Measurements from ENCODE around the gene PACRG.

The PACRG gene

DNA sequence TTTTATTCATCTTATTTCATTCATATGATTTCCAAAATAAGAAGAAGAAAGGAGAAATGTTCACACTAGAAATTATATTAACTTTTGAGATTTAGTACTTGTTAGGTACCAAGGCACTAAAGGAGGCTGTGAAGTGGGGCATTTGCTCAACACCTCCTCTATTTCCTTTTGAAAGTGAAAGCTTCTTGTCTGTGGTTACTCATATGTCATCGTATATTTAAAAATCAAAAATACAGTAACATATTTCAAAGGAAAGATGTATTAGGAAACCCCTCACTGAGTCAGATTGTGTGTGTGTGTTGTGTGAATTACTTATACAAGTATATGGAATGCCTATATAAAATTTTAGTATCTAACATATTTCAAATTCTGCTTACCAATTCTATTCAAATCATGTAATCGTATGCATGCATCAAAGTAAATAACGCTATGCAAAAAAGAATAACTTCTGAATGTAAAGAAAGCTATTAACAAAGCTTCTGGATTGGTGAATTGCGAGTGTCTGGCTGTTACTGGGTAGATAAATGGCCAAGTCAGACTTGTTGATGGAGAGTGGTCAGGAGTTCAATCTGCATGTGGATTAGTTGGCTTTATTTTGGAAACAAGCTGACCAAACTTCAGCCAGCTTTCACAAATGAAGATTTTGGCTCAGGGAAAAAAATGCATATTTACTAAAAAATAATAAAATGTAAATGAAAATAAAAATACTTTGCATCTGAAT, 70.9 kb downstream of the PACRG start:
- DNase-seq = no peak

DNA sequence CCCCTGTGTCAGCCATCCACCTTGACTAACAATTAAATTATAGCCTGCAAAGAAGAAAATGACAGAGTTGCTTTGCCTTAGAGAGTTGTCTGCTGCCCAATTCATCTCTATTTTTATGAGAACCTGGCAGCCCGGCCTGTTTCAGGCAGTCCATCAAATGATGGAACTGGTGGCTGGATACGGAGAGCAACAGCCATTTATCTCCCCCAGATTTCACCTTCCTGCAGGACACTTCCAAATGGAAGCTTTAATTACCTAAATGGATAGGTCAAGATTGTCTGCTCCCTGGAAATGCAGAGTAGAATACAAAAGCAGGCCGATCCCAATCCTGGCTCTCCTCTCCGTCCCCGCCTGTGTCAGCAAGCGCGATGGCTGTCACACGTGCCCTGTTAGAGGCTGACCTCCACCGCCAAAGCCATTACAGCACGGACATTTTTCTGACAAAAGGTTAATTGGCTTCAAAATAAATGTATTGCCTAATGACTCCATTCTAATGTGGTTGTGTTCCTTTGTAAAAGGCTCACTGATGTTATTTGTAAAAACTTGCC, 86.7 kb downstream of the PACRG start:
- DNase-seq = no peak

DNA sequence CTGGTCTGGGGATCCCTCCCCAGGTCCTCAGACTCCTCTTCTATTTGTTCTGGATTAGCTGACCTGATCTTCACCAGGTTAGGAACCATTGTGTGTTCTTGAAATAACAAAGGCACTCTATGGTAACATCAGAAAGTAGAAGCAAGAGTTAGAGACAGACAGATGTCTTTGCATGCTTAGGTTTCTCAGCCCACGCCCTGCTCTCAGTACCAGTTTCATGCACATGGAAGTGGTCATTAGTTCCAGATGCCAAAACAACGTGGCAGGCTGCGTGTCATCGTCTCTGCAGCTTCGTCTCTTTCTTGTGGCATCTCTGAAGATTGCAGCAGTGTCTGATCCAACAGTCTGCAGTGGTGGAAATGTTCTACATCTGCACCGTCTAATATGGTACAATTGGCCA, 89.4 kb downstream of the PACRG start:
- DNase-seq = no peak

DNA sequence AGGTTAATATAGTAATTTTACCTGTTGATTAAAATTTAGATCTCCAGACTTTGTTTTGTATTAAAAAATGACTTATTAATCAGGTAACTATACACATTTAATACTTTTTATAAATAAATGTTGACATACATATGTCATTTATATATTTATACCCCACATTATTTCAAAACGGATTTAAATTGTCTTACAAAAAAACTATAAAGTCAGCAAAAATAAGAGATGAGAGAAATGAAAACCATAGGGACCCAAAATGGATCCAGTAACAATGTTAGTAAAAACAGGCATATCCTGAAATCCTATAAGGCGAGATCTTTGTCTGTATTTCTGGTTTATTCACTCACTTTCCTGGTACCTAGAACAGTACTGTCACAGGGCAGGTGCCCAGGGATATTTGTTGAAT, 91.5 kb downstream of the PACRG start:
- no peak for DNase-seq

DNA sequence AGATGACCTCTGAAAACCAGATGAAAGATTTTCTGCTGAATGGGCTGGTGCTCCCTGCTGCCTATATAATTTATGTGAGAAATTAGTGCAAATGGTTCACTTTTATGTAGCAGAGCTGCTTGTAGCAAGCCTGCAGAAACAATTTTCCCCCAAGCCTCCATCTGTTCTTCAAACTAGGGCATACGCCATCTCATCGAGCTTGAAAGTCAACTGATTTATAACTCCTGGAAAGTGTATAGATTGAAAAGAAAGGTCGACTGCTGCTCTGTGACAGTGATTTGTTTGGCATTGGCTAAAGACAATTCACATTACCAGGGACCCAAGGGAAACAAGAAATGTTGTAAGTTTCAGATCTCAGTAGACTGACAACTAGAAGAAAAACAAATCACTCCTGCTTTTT, 93.3 kb downstream of the PACRG start:
- no peak for DNase-seq

DNA sequence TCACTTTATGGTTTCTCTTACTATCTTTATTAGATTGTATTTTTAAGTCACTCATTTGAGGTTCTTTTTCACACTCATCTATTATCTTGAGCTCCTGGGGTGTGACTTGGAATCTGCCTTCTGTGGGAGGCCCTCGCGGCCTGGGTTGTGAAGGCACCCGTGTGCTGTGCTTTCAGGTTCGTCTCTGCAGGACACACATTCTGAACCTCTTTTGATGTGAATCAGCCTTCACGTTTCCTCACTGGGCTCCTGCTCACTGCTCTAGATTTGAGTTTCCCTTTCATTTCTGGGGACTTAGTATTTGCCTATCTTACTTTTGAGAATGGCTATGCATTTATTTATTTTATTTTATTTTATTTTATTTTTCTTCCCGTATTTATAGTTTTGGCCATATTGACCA, 97.8 kb downstream of the PACRG start:
- no peak for DNase-seq

DNA sequence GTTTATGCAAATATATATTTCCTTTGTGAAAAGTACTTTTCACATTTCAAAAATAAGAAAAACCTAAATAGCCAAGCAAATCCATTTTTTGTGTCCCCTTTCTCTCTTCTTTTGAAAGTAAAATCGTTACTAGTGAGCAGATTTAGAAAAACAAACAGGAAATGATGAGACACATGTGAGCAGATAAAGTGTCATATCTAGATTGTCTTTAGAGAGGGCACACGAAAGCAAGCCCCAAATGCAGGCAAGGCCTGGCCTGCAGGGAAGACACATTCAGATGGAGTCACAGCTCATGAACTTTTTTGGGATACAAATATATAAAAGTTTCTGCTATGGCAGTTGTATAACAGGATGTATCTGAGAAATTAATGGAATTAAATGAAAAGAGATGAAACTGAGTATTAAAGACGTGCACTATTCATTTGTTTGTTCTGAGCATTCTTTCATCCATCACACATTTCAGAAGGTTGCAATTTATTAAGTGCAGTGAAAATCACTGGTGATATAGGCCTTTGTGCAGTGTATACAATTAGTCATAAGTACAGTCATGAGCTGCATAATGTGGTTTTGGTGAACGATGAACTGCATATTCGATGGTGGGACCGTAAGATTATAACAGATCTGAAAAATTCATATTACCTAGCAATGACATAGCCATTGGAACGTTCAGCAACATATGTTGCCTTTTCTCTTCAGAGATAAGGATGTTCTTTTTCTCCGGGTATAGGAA, 101.4 kb downstream of the PACRG start:
- DNase-seq = no peak

DNA sequence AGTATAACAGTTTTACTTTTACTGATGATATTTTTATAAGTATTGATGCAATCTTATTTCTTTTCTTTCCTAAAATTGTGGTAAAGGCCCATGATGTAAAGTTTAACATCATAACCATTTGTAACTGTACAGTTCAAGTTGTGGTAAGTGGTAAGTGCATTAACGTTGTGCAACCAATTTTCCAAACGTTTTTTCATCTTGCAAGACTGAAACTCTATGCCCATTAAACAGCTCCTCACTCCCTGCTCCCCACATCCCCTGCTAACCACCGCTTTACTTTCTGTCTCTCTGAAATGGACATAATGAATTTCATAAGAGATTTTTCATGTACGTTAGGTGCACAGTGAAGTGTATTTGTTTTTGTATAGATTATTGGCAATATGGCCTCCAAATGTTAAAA, 106.0 kb downstream of the PACRG start:
- no peak for DNase-seq

DNA sequence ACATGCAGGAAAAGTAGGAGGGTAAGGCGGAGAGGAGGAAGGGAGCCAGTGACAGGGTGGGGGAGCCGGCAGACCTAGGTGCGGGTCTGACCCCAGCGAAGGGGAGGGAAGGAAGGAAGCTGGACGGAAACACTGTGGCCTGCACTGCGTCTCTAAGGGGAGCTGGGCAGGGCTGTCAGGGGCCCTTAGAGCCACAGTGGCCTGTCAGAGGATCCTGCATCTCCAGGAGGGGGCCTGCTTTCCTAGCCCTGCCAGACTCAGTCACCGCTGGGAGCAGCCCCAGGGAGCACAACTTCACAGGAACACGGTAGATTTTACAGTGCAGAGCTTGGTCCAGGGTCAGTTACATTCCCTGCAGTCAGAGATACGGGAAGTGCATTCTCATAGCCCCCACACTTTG, 118.2 kb downstream of the PACRG start:
- no peak for DNase-seq

DNA sequence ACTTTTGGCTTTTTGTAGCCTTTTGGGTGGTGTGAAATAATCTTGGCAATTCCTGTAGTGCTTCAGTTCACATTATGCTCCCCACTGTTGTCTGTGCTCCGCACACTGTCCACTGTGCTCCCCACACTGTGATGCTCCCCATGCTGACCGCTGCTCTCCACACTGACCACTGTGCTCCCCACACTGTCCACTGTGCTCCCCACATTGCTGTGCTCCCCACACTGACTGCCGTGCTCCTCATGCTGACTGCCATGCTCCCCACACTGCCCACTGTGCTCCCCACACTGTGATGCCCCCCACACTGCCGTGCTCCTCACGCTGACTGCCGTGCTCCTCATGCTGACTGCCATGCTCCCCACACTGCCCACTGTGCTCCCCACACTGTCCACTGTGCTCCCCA, 118.9 kb downstream of the PACRG start:
- no peak for DNase-seq

DNA sequence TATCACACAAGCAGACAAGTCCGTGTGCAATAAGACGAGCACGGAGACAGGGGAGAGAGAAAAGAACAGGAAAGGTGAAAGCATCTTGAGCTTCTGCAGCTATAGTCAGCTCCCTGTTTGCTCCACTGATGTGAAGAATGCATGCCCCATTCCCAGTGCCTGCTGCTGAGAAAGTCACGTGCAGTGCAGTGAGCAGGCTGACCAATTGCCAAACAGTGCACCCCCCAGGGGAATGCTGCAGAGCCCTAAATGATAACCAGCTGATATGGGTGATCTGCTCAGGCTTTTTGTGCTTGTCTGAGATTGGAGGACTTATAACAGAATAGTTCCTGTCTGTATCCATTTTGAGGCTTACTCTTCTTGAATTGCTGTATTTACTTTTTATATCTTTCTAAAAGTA, 121.5 kb downstream of the PACRG start:
- DNase-seq = no peak

DNA sequence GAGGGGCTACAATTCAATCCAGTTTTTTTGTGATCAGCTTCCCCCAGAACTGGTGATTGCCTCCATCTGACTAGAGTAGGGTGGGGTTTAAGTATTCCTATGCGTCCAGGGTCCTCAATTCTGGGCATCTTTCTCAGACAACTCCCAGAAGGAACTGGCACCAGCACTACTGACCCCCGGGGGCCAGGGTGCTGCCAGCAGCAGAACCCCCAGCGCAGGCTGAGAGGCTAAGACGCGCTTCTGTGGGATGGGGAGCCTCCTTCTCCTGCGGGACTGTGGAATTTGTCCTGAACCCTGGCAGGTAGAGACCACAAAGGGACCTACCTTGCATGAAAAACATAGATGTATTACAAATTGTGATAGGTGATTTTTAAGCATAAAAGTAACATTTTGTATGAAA, 124.4 kb downstream of the PACRG start:
- no peak for DNase-seq

DNA sequence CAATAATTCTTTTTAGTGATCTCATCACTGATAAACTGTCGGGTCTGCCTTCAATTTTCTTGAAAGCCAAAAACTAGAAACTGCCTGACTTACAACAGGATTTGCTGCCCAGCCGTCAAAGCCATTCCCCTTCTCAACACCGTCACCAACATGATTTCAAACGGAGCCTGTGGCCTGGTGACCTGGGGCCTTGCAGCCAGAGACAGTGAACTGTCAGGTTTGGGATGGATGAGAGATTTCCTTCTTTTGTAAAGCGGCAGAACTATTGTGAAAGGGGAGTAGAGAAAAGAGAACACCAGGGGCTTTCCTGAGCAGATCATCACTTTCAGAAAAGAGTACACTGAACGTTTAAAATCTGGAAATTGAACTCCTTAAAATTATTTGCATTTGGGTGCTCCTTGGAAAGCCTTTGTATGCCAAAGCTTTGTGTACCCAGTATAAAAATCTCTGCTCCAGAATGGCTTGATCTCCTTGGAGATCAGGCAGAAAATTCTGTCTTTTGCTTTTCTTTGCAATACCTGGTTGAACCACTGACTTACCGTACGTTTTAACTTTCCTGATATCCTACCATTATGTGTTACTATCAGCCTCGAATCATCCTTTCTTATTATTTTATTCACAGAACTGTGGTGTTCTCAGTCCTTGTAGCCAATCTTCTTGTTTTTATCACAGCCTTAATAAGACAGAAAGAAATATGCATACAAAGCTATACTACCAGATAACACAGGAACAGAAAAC, 125.2 kb downstream of the PACRG start:
- DNase-seq = no peak

DNA sequence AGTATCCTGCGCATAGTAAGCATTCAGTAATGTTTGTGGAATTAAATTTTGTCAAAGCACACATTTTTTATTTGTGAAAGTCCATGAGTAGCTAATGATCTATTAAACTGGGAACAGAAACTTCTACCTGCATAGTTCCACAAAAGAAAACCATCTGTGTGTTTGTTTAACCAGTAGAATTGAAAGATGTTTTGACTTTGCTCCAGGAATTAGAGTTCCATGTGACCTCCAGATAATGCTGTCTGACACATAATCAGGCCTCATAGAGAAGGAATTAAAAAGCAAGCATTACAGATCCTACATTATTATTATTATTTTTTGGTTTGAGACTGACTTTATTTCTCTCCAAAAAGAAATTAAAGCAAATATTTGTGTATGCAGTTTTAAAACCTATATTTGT, 126.5 kb downstream of the PACRG start:
- no peak for DNase-seq

DNA sequence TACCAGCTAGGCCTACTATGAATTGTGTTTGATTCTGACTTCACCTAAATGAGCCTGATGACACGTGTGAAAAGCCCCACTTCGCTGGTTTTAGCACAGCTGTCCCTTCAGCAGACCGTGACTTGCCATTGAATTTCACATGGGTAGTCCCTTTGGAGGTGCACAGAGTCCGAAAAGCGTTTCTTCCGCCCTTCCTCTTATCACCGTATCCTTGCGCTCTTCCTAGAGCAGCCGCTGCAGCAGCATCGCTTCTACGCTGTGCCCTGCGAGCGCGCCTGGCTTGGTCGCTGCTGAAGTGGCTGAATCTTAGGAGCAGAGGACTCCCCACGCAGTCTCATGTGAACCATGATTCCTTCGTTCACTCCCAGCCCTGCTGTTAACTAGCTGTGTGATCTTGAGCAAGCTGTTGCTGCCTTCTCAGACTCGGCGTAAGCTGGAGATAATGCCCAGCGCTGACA, 127.0 kb downstream of the PACRG start:
- no peak for DNase-seq

DNA sequence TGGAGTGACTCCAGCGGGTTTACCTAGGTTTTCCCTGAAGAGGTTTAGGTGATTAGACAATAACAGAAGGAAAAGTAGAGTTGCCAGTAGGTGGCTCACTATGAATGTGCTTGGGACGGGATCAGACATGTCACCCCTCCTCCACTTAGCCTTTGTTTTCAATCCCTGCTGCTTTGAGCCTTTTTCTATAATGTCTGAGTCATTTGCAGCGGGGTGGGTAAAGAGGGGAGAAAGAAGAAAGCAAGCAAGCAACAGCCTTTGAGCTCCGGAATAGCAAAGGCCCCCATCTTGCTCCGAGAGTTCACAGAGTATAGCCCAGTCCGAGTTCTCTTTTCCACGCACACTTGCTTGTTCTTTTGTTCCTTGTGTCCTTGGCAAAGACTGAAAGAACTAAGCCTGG, 129.1 kb downstream of the PACRG start:
- peak; percentile 21 for DNase-seq

DNA sequence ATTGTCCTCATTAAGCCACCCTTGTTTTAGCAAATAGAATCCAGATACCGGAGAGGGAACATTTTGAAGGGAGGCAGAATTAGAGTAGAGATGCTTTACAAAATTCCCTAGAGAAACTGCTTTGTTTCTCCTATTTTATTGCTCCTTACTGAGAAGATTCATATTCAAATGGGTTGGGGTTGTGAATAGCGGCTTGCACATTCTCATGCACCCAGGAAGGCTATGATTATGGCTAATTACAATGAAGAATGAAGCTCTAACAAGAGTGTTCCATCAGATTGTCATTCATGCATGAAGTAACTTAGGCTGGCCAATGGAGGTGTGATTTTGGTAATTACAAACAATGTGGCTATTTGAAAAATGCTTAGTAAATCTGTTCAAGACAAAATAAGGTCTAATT, 129.6 kb downstream of the PACRG start:
- no peak for DNase-seq

DNA sequence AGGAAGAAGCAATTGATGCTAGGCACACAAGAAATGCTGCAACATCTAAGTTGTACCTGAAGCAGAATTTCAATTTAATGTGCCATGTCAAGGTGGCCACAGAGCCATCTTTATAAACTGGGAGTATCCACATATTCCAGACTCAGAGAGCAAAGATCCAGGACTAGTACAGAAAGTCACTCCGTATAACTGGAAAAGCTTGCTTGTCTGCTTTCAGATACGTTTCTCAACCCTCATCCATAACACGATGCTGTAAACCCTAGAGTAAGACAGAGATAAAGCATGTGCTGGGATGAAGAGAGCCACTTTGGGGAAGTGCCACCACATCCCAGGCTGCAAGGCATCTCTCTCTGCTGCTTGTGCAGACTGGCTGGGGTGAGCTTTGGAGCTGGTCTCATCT, 134.7 kb downstream of the PACRG start:
- no peak for DNase-seq

DNA sequence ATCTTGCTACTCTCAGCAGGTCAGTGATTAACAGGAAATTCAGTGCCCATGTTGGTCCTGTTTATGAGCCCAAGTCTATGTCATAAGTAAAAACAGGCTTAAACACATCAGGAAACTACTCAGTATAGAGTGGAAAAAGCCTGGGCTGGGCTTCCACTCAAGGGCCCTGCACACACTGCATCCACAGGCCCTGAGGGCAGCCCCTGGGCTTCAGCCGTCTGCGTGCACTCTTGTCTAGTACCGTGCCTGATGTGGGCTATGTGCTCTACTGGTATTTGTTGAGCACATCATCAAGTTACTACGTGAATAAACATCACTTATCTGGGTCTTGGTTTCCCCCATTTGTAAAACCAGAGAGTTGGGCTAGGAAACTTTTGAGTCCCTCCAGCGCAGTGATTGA, 135.2 kb downstream of the PACRG start:
- DNase-seq = no peak

DNA sequence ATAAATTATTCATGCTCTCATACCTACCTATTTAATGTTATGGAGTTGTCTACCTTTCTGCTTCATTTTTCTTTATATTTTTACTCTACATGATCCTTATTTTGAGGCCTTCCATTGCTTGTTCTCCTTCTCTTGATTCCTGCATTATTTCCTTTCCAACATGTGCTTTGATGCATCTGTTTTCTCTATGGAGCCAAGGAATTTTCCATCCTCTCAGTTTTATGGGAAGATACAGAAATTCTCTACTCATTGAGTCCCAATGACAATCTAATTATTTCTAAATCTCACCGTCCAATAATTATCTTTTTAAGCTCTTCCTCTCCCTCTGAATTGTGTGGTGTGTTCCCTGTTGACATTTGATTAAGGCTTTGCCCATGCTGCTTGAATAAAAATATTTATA, 136.0 kb downstream of the PACRG start:
- DNase-seq = no peak

DNA sequence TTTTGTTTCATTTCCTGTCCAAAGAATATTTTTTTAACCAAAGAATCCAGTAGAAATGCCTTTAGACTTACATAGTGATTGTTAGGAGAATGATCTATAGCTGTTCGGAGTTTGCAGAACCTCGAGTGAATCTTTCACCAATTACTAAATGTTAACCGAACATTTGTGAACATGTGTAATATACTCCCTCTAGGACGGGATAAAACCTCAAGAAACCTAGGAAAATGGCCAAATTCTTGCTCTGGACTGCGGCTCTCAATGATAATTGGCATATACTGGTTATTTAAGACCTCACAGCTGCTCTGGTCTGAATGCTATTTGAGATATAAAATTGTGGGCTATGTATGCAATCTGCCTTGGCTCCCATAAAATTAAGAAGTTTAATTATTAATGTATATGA, 137.1 kb downstream of the PACRG start:
- no peak for DNase-seq

DNA sequence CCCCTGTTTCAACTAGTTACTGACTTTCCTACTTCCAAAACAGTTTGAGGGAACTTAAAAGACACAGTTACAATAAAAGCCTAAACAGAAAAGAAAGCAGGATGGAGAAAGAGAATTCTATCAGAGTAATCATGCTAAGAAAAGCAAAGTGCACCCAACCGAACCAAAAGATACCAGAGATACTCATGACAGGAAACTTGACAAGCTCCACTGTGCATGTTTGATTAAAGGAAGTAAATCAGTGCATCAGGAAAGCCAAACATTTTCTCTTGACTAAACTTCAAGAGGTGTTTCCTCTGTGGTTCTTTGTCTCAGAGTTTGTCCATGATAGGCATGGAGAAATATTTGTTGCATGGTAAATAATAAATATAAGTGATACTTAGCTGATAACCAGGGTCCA, 138.9 kb downstream of the PACRG start:
- no peak for DNase-seq

DNA sequence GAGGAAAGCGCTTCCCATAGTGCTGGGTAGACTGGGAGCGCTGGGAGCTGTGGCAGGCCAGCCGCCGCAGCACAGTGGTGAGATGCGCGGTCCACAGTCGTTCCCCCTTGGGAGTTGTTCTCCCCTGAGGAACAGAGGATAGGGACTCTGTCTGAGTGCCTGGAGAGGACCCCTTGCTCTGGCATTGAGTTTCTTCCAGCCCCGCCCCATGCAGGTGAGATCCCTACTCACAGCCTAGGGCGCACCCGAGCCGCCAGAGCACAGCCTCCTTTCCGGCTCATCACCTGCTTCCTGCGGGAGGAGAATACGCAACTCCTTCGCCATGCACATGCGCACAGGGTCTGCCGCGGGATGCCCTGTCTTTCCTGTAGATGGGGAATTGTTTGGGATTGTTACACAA, 140.6 kb downstream of the PACRG start:
- no peak for DNase-seq

DNA sequence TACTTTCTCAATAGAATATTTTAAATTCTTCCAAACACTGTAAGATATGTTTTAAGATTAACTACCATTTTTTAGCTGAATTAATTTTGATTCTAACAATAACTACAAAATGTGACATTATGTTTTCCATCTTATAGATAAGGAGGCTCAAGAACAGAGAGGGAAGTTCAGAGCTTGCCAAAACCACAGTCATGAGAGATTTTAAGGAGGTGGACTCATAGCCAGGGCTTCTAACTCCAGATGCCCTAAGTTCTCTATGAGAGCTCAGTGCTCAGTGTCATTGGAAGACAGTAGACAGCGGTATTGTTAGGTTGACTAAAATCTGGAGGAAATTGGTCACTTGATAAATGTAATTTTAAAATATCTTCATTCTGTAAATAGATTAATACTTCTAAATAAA, 144.2 kb downstream of the PACRG start:
- no peak for DNase-seq

Data from RPMI8226 (cell line).